ENCODE data around the gene SPAG9.

GRCh38 chr17:51088287-51088686 is 32.4 kb downstream of the SPAG9 start:
- no peak for TF ChIP-seq POLR2A (IDR thresholded peaks at IDR 0.05; ENCODE audit: low read depth, low read length)
- TF ChIP-seq POLR2AphosphoS5 (IDR thresholded peaks at IDR 0.05; ENCODE audit: low read depth, low read length), result no peak
- no peak for TF ChIP-seq TAF1 (IDR thresholded peaks at IDR 0.05; ENCODE audit: borderline replicate concordance, low read depth, low read length)

Measured in GM12892 (cell line).